NT2/D1 (cell line): ENCODE data around the gene SNX2.

ENCODE experiments used
- SUZ12 ChIP-seq: IDR thresholded peaks from 2 replicates; pipeline ENCODE4 v1.6.1; 2011; ENCODE audit not compliant: insufficient read length, insufficient read depth; ENCODE audit errors: extremely low read depth
- YY1 ChIP-seq: IDR thresholded peaks from 2 replicates; pipeline ENCODE4 v1.6.1; 2011; ENCODE audit not compliant: insufficient read length, insufficient read depth

GRCh38 chr5:122730037-122730436 is 44.8 kb upstream of the SNX2 start:
- no peak for TF ChIP-seq YY1
- no peak for TF ChIP-seq SUZ12
